Measurements from ENCODE around the gene EDC4.

DNA sequence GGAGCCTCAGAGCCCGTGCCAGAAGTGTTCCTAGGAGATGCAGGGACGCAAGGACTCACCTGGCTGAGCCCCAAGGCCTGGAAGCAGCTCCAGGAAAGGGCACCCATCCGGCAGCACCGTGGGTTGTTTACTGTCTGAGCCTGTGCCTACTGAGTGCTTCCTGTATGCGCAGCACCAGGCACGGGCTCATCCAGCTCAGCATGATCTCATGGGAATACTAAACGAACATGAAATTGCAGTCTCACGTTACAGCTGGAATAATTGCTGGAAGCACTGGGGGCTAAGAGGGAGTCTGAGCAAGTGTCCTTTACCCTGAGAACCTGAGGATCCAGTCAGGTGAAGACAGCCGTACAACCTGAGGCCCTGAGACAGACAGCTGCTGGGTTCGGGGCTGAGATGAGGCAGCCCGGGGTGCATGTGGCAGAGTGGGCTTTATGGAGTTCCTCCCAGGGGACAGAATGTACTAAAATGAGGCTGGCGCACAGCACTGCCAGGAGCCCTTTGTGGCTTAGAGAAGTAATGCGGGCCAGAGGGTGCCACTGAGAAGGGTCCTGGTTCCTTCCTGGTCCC is 53.4 kb downstream of the EDC4 start:
- TF ChIP-seq, protein P1, sequence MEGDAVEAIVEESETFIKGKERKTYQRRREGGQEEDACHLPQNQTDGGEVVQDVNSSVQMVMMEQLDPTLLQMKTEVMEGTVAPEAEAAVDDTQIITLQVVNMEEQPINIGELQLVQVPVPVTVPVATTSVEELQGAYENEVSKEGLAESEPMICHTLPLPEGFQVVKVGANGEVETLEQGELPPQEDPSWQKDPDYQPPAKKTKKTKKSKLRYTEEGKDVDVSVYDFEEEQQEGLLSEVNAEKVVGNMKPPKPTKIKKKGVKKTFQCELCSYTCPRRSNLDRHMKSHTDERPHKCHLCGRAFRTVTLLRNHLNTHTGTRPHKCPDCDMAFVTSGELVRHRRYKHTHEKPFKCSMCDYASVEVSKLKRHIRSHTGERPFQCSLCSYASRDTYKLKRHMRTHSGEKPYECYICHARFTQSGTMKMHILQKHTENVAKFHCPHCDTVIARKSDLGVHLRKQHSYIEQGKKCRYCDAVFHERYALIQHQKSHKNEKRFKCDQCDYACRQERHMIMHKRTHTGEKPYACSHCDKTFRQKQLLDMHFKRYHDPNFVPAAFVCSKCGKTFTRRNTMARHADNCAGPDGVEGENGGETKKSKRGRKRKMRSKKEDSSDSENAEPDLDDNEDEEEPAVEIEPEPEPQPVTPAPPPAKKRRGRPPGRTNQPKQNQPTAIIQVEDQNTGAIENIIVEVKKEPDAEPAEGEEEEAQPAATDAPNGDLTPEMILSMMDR (conservative IDR thresholded peaks at IDR 0.05): no peak; the same call in 1 of the 2 replicates
- TF ChIP-seq EZH2 (IDR thresholded peaks at IDR 0.05; ENCODE audit: low read depth): no peak
